ENCODE data around the gene FGD3.

- TF ChIP-seq CTCF (IDR thresholded peaks at IDR 0.05), result no peak
- no peak for TF ChIP-seq EP300 (IDR thresholded peaks at IDR 0.05)
- TF ChIP-seq POLR2AphosphoS5 (IDR thresholded peaks at IDR 0.05), result no peak
- TF ChIP-seq POLR2A (IDR thresholded peaks at IDR 0.05), result no peak
Observed at GRCh38 chr9:93049491-93049890, 102.2 kb downstream of the FGD3 start.

All from upper lobe of left lung (tissue), 4 donors.